ENCODE data around the gene GH1.
A peak's percentile ranks its signal among the peaks of the same experiment; 100 is the strongest.
"Not testable (repeated sequence)": the region's sequence is repeated elsewhere in the genome, so short reads cannot be mapped to it uniquely, and the experiment has no call there.

The GH1 gene

GRCh38 chr17:63892316-63893037 is 26.2 kb downstream of the GH1 start:
- not testable (repeated sequence) for DNase-seq (ENCODE audit: low read depth)
- peak; percentile 32 for TF ChIP-seq CTCF (IDR thresholded peaks at IDR 0.05; ENCODE audit: control insufficient read depth, insufficient read depth, low read depth, low read length, missing control alignments)

GRCh38 chr17:63889026-63889848 is 29.4 kb downstream of the GH1 start:
- DNase-seq (ENCODE audit: low read depth) = not testable (repeated sequence)

More at GRCh38 chr17:63892316-63893037, 26.2 kb downstream of the GH1 start:
- H3K4me3 ChIP-seq (ENCODE audit: control insufficient read depth, low read depth, low read length) = not testable (repeated sequence)

GRCh38 chr17:63885119-63885518 is 33.5 kb downstream of the GH1 start:
- DNase-seq (ENCODE audit: low read depth); H3K4me3 ChIP-seq (ENCODE audit: control insufficient read depth, low read depth, low read length): not testable (repeated sequence)

More at GRCh38 chr17:63889026-63889848, 29.4 kb downstream of the GH1 start:
- TF ChIP-seq CTCF (IDR thresholded peaks at IDR 0.05; ENCODE audit: control insufficient read depth, insufficient read depth, low read depth, low read length, missing control alignments) = peak; percentile 50
- not testable (repeated sequence) for H3K4me3 ChIP-seq (ENCODE audit: control insufficient read depth, low read depth, low read length)

GRCh38 chr17:63882626-63883126 is 36.0 kb downstream of the GH1 start:
- DNase-seq (ENCODE audit: low read depth); H3K4me3 ChIP-seq (ENCODE audit: control insufficient read depth, low read depth, low read length): not testable (repeated sequence)

- DNase-seq (ENCODE audit: low read depth) = no peak
- no peak within 1 kb of the TSS for H3K4me3 ChIP-seq (ENCODE audit: control insufficient read depth, low read depth, low read length)
- peak; percentile 67 for TF ChIP-seq CTCF (IDR thresholded peaks at IDR 0.05; ENCODE audit: control insufficient read depth, insufficient read depth, low read depth, low read length, missing control alignments)
These were observed 36.6 kb downstream of the GH1 start, which contains the start of gene GH2 for GRCh38 chr17:63881935-63882601. Gene GH2, minus strand, starts transcription at chr17:63881944. Its CDS starts 143 bp downstream, at chr17:63881801.

GRCh38 chr17:63881337-63881736 is 37.3 kb downstream of the GH1 start:
- H3K4me3 ChIP-seq (ENCODE audit: control insufficient read depth, low read depth, low read length); DNase-seq (ENCODE audit: low read depth): not testable (repeated sequence)

GRCh38 chr17:63880706-63881105 is 37.9 kb downstream of the GH1 start:
- H3K4me3 ChIP-seq (ENCODE audit: control insufficient read depth, low read depth, low read length) = no peak overlapping the region
- TF ChIP-seq CTCF (IDR thresholded peaks at IDR 0.05; ENCODE audit: control insufficient read depth, insufficient read depth, low read depth, low read length, missing control alignments) = no peak
- no peak for DNase-seq (ENCODE audit: low read depth)

- DNase-seq (ENCODE audit: low read depth); H3K4me3 ChIP-seq (ENCODE audit: control insufficient read depth, low read depth, low read length): not testable (repeated sequence)
These were observed 40.2 kb downstream of the GH1 start for GRCh38 chr17:63878413-63878812.

- DNase-seq (ENCODE audit: low read depth) = not testable (repeated sequence)
These were observed 43.9 kb downstream of the GH1 start for GRCh38 chr17:63874693-63875092.

GRCh38 chr17:63874061-63874626 is 44.5 kb downstream of the GH1 start:
- not testable (repeated sequence) for DNase-seq (ENCODE audit: low read depth); H3K4me3 ChIP-seq (ENCODE audit: control insufficient read depth, low read depth, low read length)

More at GRCh38 chr17:63874693-63875092, 43.9 kb downstream of the GH1 start:
- not testable (repeated sequence) for H3K4me3 ChIP-seq (ENCODE audit: control insufficient read depth, low read depth, low read length)

GRCh38 chr17:63873577-63873976 is 45.1 kb downstream of the GH1 start, which contains the start of gene CSH2:
Gene CSH2, minus strand, starts transcription at chr17:63873677. Its CDS starts 63 bp downstream, at chr17:63873614.
- H3K4me3 ChIP-seq (ENCODE audit: control insufficient read depth, low read depth, low read length); DNase-seq (ENCODE audit: low read depth): not testable (repeated sequence)

All from AG09309 (cell line).